ENCODE data around the gene MCU. TPM values are rescaled to one million over a fixed set of nuclear protein-coding genes. Genes with fewer than 3 reads are reported as not detected.

MCU gene
- total and polyA plus RNA-seq, 2 experiments from 2014 or later = 31.6 to 41.7 TPM

DNA sequence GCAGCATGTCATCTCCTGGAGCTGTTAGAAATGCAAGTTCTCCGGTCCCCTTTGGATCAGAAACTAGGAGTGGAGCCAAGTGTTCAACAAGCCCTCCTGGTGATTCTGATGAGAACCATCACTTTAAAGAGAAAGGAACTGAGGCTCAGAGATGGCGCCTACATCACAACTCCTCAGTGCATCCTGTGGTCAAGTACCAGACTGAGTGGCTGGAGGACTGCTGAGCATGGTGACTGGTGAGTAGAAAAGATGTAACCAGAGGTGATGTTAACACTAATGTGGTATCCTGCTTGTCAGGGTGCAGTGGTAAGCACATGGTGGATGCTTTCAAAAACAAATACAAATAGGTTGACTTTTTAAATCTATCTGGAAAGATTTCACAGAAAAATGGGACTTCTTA is 198.1 kb downstream of the MCU start:
- no peak for DNase-seq (ENCODE audit: low spot score)
- Histone ChIP-seq H3K9me2 (replicated peaks; ENCODE audit: insufficient read depth) (no peaks in the 10 kb centered on the region), H3K79me2 (no peaks in the 10 kb centered on the region), H3K27me3 (no peaks in the 10 kb centered on the region), H3K4me2 (no peak overlapping the region), H4K20me1 (ENCODE audit: insufficient read depth, poor library complexity, severe bottlenecking) (no peaks in the 10 kb centered on the region), H3K4me1 (ENCODE audit: insufficient read depth) (no peaks in the 10 kb centered on the region), H2AFZ (no peak overlapping the region), H3K36me3 (replicated peaks; ENCODE audit: insufficient read depth, low read depth) (no peaks in the 10 kb centered on the region), H3K27ac (no peak overlapping the region), H3K9me3 (ENCODE audit: low read depth) (no peaks in the 10 kb centered on the region), H3K4me3 (no peak overlapping the region)
- TF ChIP-seq EZH2 (IDR thresholded peaks at IDR 0.05; ENCODE audit: borderline replicate concordance) = no peak
- WGBS (ENCODE audit: low lambda C conversion rate, missing lambda C conversion rate) = 98% methylated on average over 2 of the region's 2 CpGs

- H3K79me2 ChIP-seq = no peaks in the 10 kb centered on the region
- no peaks in the 10 kb centered on the region for H3K36me3 ChIP-seq (replicated peaks; ENCODE audit: insufficient read depth, low read depth)
- no peak within 1 kb of the TSS for H3K4me2 ChIP-seq
- no peaks in the 10 kb centered on the region for H3K9me3 ChIP-seq (ENCODE audit: low read depth)
- no peak for TF ChIP-seq EZH2phosphoT487 (IDR thresholded peaks at IDR 0.05; ENCODE audit: low read depth, severe bottlenecking, unreplicated experiment)
- TF ChIP-seq, protein P1, sequence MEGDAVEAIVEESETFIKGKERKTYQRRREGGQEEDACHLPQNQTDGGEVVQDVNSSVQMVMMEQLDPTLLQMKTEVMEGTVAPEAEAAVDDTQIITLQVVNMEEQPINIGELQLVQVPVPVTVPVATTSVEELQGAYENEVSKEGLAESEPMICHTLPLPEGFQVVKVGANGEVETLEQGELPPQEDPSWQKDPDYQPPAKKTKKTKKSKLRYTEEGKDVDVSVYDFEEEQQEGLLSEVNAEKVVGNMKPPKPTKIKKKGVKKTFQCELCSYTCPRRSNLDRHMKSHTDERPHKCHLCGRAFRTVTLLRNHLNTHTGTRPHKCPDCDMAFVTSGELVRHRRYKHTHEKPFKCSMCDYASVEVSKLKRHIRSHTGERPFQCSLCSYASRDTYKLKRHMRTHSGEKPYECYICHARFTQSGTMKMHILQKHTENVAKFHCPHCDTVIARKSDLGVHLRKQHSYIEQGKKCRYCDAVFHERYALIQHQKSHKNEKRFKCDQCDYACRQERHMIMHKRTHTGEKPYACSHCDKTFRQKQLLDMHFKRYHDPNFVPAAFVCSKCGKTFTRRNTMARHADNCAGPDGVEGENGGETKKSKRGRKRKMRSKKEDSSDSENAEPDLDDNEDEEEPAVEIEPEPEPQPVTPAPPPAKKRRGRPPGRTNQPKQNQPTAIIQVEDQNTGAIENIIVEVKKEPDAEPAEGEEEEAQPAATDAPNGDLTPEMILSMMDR (IDR thresholded peaks at IDR 0.05; ENCODE audit: poor library complexity) = no peak
- TF ChIP-seq EZH2 (IDR thresholded peaks at IDR 0.05; ENCODE audit: borderline replicate concordance) = no peak
- H3K27ac ChIP-seq = no peak within 1 kb of the TSS
- no peaks in the 10 kb centered on the region for H3K27me3 ChIP-seq
- H3K4me1 ChIP-seq (ENCODE audit: insufficient read depth) = no peaks in the 10 kb centered on the region
- H4K20me1 ChIP-seq (ENCODE audit: insufficient read depth, poor library complexity, severe bottlenecking) = no peaks in the 10 kb centered on the region
- H3K4me3 ChIP-seq = no peak within 1 kb of the TSS
- DNase-seq (ENCODE audit: low spot score) = no peak
- WGBS (ENCODE audit: low lambda C conversion rate, missing lambda C conversion rate) = 69% methylated on average over 4 of the region's 4 CpGs
- no peaks in the 10 kb centered on the region for H3K9me2 ChIP-seq (replicated peaks; ENCODE audit: insufficient read depth)
- no peak within 1 kb of the TSS for H2AFZ ChIP-seq
Measured at GRCh38 chr10:72893136-72893798, 201.3 kb downstream of the MCU start, which contains the start of gene OIT3. Gene OIT3, plus strand, starts transcription at chr10:72893739. Its CDS starts 60 bp downstream, at chr10:72893799.

GRCh38 chr10:72895236-72895850 is 203.4 kb downstream of the MCU start:
- TF ChIP-seq EZH2phosphoT487 (IDR thresholded peaks at IDR 0.05; ENCODE audit: low read depth, severe bottlenecking, unreplicated experiment) (no peak), EZH2 (IDR thresholded peaks at IDR 0.05; ENCODE audit: borderline replicate concordance) (no peak)
- TF ChIP-seq, protein P1 (IDR thresholded peaks at IDR 0.05; ENCODE audit: poor library complexity) = no peak
- WGBS (ENCODE audit: low lambda C conversion rate, missing lambda C conversion rate) = 81% methylated on average over 11 of the region's 11 CpGs
- Histone ChIP-seq H3K4me3 (no peak overlapping the region), H3K9me2 (replicated peaks; ENCODE audit: insufficient read depth) (no peaks in the 10 kb centered on the region), H3K79me2 (no peaks in the 10 kb centered on the region), H3K9me3 (ENCODE audit: low read depth) (no peaks in the 10 kb centered on the region), H4K20me1 (ENCODE audit: insufficient read depth, poor library complexity, severe bottlenecking) (no peaks in the 10 kb centered on the region), H3K4me2 (no peak overlapping the region), H3K4me1 (ENCODE audit: insufficient read depth) (no peaks in the 10 kb centered on the region), H3K27ac (no peak overlapping the region), H2AFZ (no peak overlapping the region), H3K27me3 (no peaks in the 10 kb centered on the region), H3K36me3 (replicated peaks; ENCODE audit: insufficient read depth, low read depth) (no peaks in the 10 kb centered on the region)
- no peak for DNase-seq (ENCODE audit: low spot score)

- no peaks in the 10 kb centered on the region for H3K36me3 ChIP-seq (replicated peaks; ENCODE audit: insufficient read depth, low read depth)
- H3K27me3 ChIP-seq = no peaks in the 10 kb centered on the region
- TF ChIP-seq EZH2phosphoT487 (IDR thresholded peaks at IDR 0.05; ENCODE audit: low read depth, severe bottlenecking, unreplicated experiment) = no peak
- TF ChIP-seq, protein P1 (IDR thresholded peaks at IDR 0.05; ENCODE audit: poor library complexity) = no peak
- TF ChIP-seq EZH2 (IDR thresholded peaks at IDR 0.05; ENCODE audit: borderline replicate concordance) = no peak
- no peak overlapping the region for H2AFZ ChIP-seq
- no peak overlapping the region for H3K4me2 ChIP-seq
- H4K20me1 ChIP-seq (ENCODE audit: insufficient read depth, poor library complexity, severe bottlenecking) = no peaks in the 10 kb centered on the region
- no peaks in the 10 kb centered on the region for H3K9me3 ChIP-seq (ENCODE audit: low read depth)
- no peak for DNase-seq (ENCODE audit: low spot score)
- no peak overlapping the region for H3K27ac ChIP-seq
- H3K79me2 ChIP-seq = no peaks in the 10 kb centered on the region
- no peak overlapping the region for H3K4me3 ChIP-seq
- WGBS (ENCODE audit: low lambda C conversion rate, missing lambda C conversion rate) = 94% methylated on average over 10 of the region's 10 CpGs
- H3K4me1 ChIP-seq (ENCODE audit: insufficient read depth) = no peaks in the 10 kb centered on the region
- no peaks in the 10 kb centered on the region for H3K9me2 ChIP-seq (replicated peaks; ENCODE audit: insufficient read depth)
Measured at GRCh38 chr10:72898616-72899015, 206.7 kb downstream of the MCU start.
